NCI-H1105 (cell line): ENCODE results near the gene KIAA1549.
"Not testable (repeated sequence)": the region's sequence is repeated elsewhere in the genome, so short reads cannot be mapped to it uniquely, and the experiment has no call there.

Experiments used
- DNase-seq: peaks from one replicate; lab custom pipeline; 2025; lab: John Stamatoyannopoulos, UW

Gene KIAA1549

GRCh38 chr7:138981332-138982203 is at the start of gene KIAA1549:
TSS of gene KIAA1549 (minus strand) at chr7:138981389. CDS start at chr7:138981269, 120 bp downstream.
- DNase-seq = peak; percentile 50

- DNase-seq = no peak
Measured at GRCh38 chr7:139029353-139029752, 48.2 kb upstream of the KIAA1549 start.

GRCh38 chr7:139026551-139026950 is 45.4 kb upstream of the KIAA1549 start:
- DNase-seq = no peak

GRCh38 chr7:139025861-139026260 is 44.7 kb upstream of the KIAA1549 start:
- not testable (repeated sequence) for DNase-seq

- no peak for DNase-seq
Measured at GRCh38 chr7:139023076-139023475, 41.9 kb upstream of the KIAA1549 start.

- DNase-seq = no peak
Measured at GRCh38 chr7:139022286-139022685, 41.1 kb upstream of the KIAA1549 start.

- DNase-seq = no peak
Measured at GRCh38 chr7:139018910-139019309, 37.7 kb upstream of the KIAA1549 start.

GRCh38 chr7:139016931-139017511 is 35.8 kb upstream of the KIAA1549 start:
- peak; percentile 58 for DNase-seq

- no peak for DNase-seq
Measured at GRCh38 chr7:139011373-139011772, 30.2 kb upstream of the KIAA1549 start.

- no peak for DNase-seq
Measured at GRCh38 chr7:139004321-139005090, 23.3 kb upstream of the KIAA1549 start.

- no peak for DNase-seq
Measured at GRCh38 chr7:138999414-138999813, 18.2 kb upstream of the KIAA1549 start.

GRCh38 chr7:138992052-138992531 is 10.9 kb upstream of the KIAA1549 start:
- DNase-seq = no peak

GRCh38 chr7:138987686-138988085 is 6.5 kb upstream of the KIAA1549 start:
- no peak for DNase-seq

GRCh38 chr7:138982204-138982623 is 1.0 kb upstream of the KIAA1549 start:
- no peak for DNase-seq

GRCh38 chr7:138980563-138981291 is 462 bp downstream of the KIAA1549 start:
- peak; percentile 11 for DNase-seq

- peak; percentile 5 for DNase-seq
Measured at GRCh38 chr7:138979988-138980562, 1.1 kb downstream of the KIAA1549 start.

- no peak for DNase-seq
Measured at GRCh38 chr7:138979226-138979979, 1.8 kb downstream of the KIAA1549 start.

GRCh38 chr7:138978541-138979184 is 2.5 kb downstream of the KIAA1549 start:
- no peak for DNase-seq

GRCh38 chr7:138976161-138976560 is 5.0 kb downstream of the KIAA1549 start:
- DNase-seq = not testable (repeated sequence)
